HUES64 (cell line): ENCODE data around the gene MYO18B.

Experiments
- H3K27ac ChIP-seq: 2 replicates; pipeline ENCODE4 v1.7.0; 2013; ENCODE audit warnings: low read depth, low read length, inconsistent platforms
- H3K27me3 ChIP-seq: 2 replicates; pipeline ENCODE4 v1.6.1; 2013; ENCODE audit warnings: mild to moderate bottlenecking, low read length; ENCODE audit not compliant: insufficient read depth
- H3K36me3 ChIP-seq: 2 replicates; pipeline ENCODE4 v1.6.1; 2013; ENCODE audit warnings: mild to moderate bottlenecking, low read length; ENCODE audit not compliant: insufficient read depth
- H3K4me1 ChIP-seq: 2 replicates; pipeline ENCODE4 v1.6.1; 2013; ENCODE audit warnings: mild to moderate bottlenecking, low read length, moderate library complexity; ENCODE audit not compliant: insufficient read depth
- H3K4me3 ChIP-seq: 2 replicates; pipeline ENCODE4 v1.5.1; 2013; ENCODE audit warnings: mild to moderate bottlenecking, low read length, moderate library complexity
- H3K9ac ChIP-seq: 2 replicates; pipeline ENCODE4 v1.6.1; 2013; ENCODE audit warnings: mild to moderate bottlenecking, low read depth, low read length
- H3K9me3 ChIP-seq: 2 replicates; pipeline ENCODE4 v1.6.1; 2013; ENCODE audit warnings: low read depth, low read length; ENCODE audit not compliant: insufficient read depth
- WGBS: fragments of 150-250, 120-280 bp; methylation state at CpG from one replicate; pipeline ENCODE4 v1.1.7; 2013; ENCODE audit warnings: missing lambda C conversion rate; 5-methylcytosine and 5-hydroxymethylcytosine counted together

MYO18B gene

GRCh38 chr22:25935266-25936058 is 193.5 kb downstream of the MYO18B start:
- Histone ChIP-seq H3K9ac (no peak overlapping the region), H3K9me3 (no peaks in the 10 kb centered on the region), H3K4me1 (peaks cover 44% of the 10 kb centered on the region), H3K4me3 (no peak overlapping the region; the same call in 1 of the 2 replicates), H3K36me3 (no peaks in the 10 kb centered on the region), H3K27me3 (no peaks in the 10 kb centered on the region), H3K27ac (peak overlapping the region; percentile 9; the same call in 1 of the 2 replicates)
- 39% methylated on average over 6 of the region's 7 CpGs for WGBS

- H3K9me3 ChIP-seq: no peaks in the 10 kb centered on the region
- 85% methylated on average over 1 of the region's 1 CpG for WGBS
- H3K36me3 ChIP-seq: no peaks in the 10 kb centered on the region
- H3K4me1 ChIP-seq: peaks cover 47% of the 10 kb centered on the region
- H3K9ac ChIP-seq: no peak overlapping the region
- H3K27ac ChIP-seq: no peak overlapping the region
- H3K4me3 ChIP-seq: no peak overlapping the region
- H3K27me3 ChIP-seq: no peaks in the 10 kb centered on the region
These were observed 196.2 kb downstream of the MYO18B start for GRCh38 chr22:25938151-25938550.

GRCh38 chr22:25939384-25939783 is 197.4 kb downstream of the MYO18B start:
- WGBS: 94% methylated on average over 4 of the region's 4 CpGs
- Histone ChIP-seq H3K27ac (no peak overlapping the region), H3K9ac (no peak overlapping the region), H3K4me3 (no peak overlapping the region), H3K36me3 (no peaks in the 10 kb centered on the region), H3K4me1 (peaks cover 41% of the 10 kb centered on the region), H3K27me3 (no peaks in the 10 kb centered on the region), H3K9me3 (no peaks in the 10 kb centered on the region)

- 81% methylated on average over 2 of the region's 2 CpGs for WGBS
- Histone ChIP-seq H3K9ac (no peak overlapping the region), H3K4me3 (no peak overlapping the region), H3K27me3 (no peaks in the 10 kb centered on the region), H3K9me3 (no peaks in the 10 kb centered on the region), H3K27ac (no peak overlapping the region), H3K36me3 (no peaks in the 10 kb centered on the region), H3K4me1 (peaks cover 30% of the 10 kb centered on the region)
These were observed 198.5 kb downstream of the MYO18B start for GRCh38 chr22:25940479-25940878.

- no peak overlapping the region for H3K4me3 ChIP-seq
- H3K4me1 ChIP-seq: peaks cover 23% of the 10 kb centered on the region
- 85% methylated on average over 8 of the region's 8 CpGs for WGBS
- no peaks in the 10 kb centered on the region for H3K9me3 ChIP-seq
- H3K27ac ChIP-seq: no peak overlapping the region
- H3K27me3 ChIP-seq: no peaks in the 10 kb centered on the region
- H3K9ac ChIP-seq: no peak overlapping the region
- no peaks in the 10 kb centered on the region for H3K36me3 ChIP-seq
These were observed 199.5 kb downstream of the MYO18B start for GRCh38 chr22:25941365-25941960.

- Histone ChIP-seq H3K27ac (peak overlapping the region; percentile 31; the same call in 1 of the 2 replicates), H3K27me3 (no peaks in the 10 kb centered on the region)
These were observed 200.3 kb downstream of the MYO18B start for GRCh38 chr22:25942115-25942855.

GRCh38 chr22:25942856-25943411 is 200.9 kb downstream of the MYO18B start:
- H3K36me3 ChIP-seq: no peaks in the 10 kb centered on the region
- peak overlapping the region; percentile 31; the same call in 1 of the 2 replicates for H3K27ac ChIP-seq
- no peak overlapping the region for H3K9ac ChIP-seq
- H3K27me3 ChIP-seq: no peaks in the 10 kb centered on the region
- H3K4me1 ChIP-seq: peaks cover 22% of the 10 kb centered on the region
- no peak overlapping the region for H3K4me3 ChIP-seq
- no peaks in the 10 kb centered on the region for H3K9me3 ChIP-seq
- WGBS: 34% methylated on average over 10 of the region's 10 CpGs

More at GRCh38 chr22:25942115-25942855, 200.3 kb downstream of the MYO18B start:
- no peaks in the 10 kb centered on the region for H3K36me3 ChIP-seq
- H3K9me3 ChIP-seq: no peaks in the 10 kb centered on the region
- peaks cover 23% of the 10 kb centered on the region for H3K4me1 ChIP-seq
- WGBS: 81% methylated on average over 9 of the region's 9 CpGs
- no peak overlapping the region for H3K4me3 ChIP-seq
- H3K9ac ChIP-seq: no peak overlapping the region

GRCh38 chr22:25950111-25950510 is 208.1 kb downstream of the MYO18B start:
- no peaks in the 10 kb centered on the region for H3K4me1 ChIP-seq
- WGBS: 92% methylated on average over 1 of the region's 1 CpG
- no peak overlapping the region for H3K9ac ChIP-seq
- no peak overlapping the region for H3K27ac ChIP-seq
- H3K9me3 ChIP-seq: no peaks in the 10 kb centered on the region
- no peaks in the 10 kb centered on the region for H3K36me3 ChIP-seq
- no peak overlapping the region for H3K4me3 ChIP-seq
- no peaks in the 10 kb centered on the region for H3K27me3 ChIP-seq

GRCh38 chr22:25953276-25953675 is 211.3 kb downstream of the MYO18B start:
- 95% methylated on average over 3 of the region's 3 CpGs for WGBS
- H3K9me3 ChIP-seq: no peaks in the 10 kb centered on the region
- no peaks in the 10 kb centered on the region for H3K36me3 ChIP-seq
- no peak overlapping the region for H3K9ac ChIP-seq
- no peaks in the 10 kb centered on the region for H3K4me1 ChIP-seq
- H3K27ac ChIP-seq: no peak overlapping the region
- no peak overlapping the region for H3K4me3 ChIP-seq
- no peaks in the 10 kb centered on the region for H3K27me3 ChIP-seq

- Histone ChIP-seq H3K36me3 (no peaks in the 10 kb centered on the region), H3K27me3 (no peaks in the 10 kb centered on the region), H3K27ac (no peak overlapping the region), H3K9me3 (no peaks in the 10 kb centered on the region), H3K9ac (no peak overlapping the region), H3K4me1 (no peaks in the 10 kb centered on the region), H3K4me3 (no peak overlapping the region)
- WGBS: 80% methylated on average over 4 of the region's 4 CpGs
These were observed 211.9 kb downstream of the MYO18B start for GRCh38 chr22:25953919-25954318.

GRCh38 chr22:25955323-25955722 is 213.3 kb downstream of the MYO18B start:
- H3K27me3 ChIP-seq: no peaks in the 10 kb centered on the region
- H3K9ac ChIP-seq: no peak overlapping the region
- H3K27ac ChIP-seq: no peak overlapping the region
- no peak overlapping the region for H3K4me3 ChIP-seq
- no peaks in the 10 kb centered on the region for H3K4me1 ChIP-seq
- H3K9me3 ChIP-seq: no peaks in the 10 kb centered on the region
- no peaks in the 10 kb centered on the region for H3K36me3 ChIP-seq
- WGBS: 95% methylated on average over 9 of the region's 9 CpGs
